RWPE1 (cell line): ENCODE results near the gene CCL28.

Experiments
- CTCF ChIA-PET: fragments of 350-600 bp; sonication (Branson Sonifier 250); formaldehyde crosslinking; extraction: SDS; loops from one replicate; lab custom pipeline; 2021; lab: Yijun Ruan, JAX
- POLR2A ChIA-PET: fragments of 400-600 bp; formaldehyde crosslinking; extraction: SDS; loops from one replicate; lab custom pipeline; 2020; ENCODE audit warnings: antibody characterized with exemption; ENCODE audit not compliant: low non-redundant PET; lab: Yijun Ruan, JAX
- DNase-seq: peaks from one replicate; pipeline ENCODE4 v3.0.0; 2012; ENCODE audit warnings: low spot score
- H3K27ac ChIP-seq: fragments of 450-650 bp; 2 replicates; pipeline ENCODE4 v1.5.1; 2017
- CTCF ChIP-seq: fragments of 450-650 bp; conservative IDR thresholded peaks from 2 replicates; pipeline ENCODE4 v1.5.1; 2017; ENCODE audit warnings: low read depth, mild to moderate bottlenecking

The CCL28 gene

GRCh38 chr5:43336159-43336558 lies 76.0 kb downstream of the CCL28 start:
- no peak for TF ChIP-seq CTCF
- POLR2A ChIA-PET: no interaction called here
- DNase-seq: no peak
- CTCF ChIA-PET: no interaction called here
- no peak overlapping the region for H3K27ac ChIP-seq

GRCh38 chr5:43335681-43336080 lies 76.5 kb downstream of the CCL28 start:
- H3K27ac ChIP-seq: no peak overlapping the region
- CTCF ChIA-PET: no interaction called here
- no peak for TF ChIP-seq CTCF
- no peak for DNase-seq
- POLR2A ChIA-PET: no interaction called here

- ChIA-PET POLR2A (no interaction called here), CTCF (interaction anchor here (0.6 kb wide), 1 partner anchor 38 kb away, joined by 3 read pairs; no protein-coding TSS in a partner anchor)
- no peak for DNase-seq
- no peak for TF ChIP-seq CTCF
- no peak overlapping the region for H3K27ac ChIP-seq
Measured at GRCh38 chr5:43332401-43332800, 79.8 kb downstream of the CCL28 start.
